ENCODE data around the gene HVCN1.
"Not testable (repeated sequence)": the region's sequence is repeated elsewhere in the genome, so short reads cannot be mapped to it uniquely, and the experiment has no call there.

The HVCN1 gene

DNA sequence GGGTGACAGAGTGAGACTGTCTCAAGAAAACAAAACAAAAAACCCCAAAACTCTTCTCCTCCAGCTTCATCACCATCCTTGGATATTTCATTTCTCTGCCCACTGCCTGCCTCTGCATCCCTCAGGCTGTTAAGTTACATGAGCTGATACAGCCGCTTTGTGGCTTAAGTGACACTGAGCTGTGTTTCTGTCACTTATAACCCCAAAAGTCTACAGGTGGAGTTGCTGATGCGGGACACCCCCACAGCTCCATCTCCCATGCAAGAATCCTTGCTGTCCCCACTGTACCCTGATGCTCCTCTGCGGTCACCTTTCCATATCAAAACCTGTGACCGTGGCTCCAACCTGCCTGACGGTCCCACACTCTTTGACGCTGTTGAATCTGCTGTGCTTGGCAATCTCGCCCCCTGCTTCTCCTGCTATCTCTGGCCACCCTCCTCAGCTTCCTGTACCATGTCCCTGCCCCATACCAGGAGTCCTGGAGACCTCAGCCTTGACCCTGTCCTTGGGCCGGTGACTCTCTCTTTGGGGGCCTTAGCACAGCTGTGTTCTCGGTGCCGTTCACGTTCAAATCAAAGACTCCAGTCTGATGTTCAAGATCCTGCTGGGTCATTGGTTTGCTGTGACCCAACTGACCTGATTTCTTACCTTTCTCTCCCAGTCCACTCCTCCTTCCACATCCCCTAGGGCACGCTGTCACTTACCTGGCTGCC is 20.3 kb downstream of the HVCN1 start:
- DNase-seq (ENCODE audit: low read depth), result no peak

DNA sequence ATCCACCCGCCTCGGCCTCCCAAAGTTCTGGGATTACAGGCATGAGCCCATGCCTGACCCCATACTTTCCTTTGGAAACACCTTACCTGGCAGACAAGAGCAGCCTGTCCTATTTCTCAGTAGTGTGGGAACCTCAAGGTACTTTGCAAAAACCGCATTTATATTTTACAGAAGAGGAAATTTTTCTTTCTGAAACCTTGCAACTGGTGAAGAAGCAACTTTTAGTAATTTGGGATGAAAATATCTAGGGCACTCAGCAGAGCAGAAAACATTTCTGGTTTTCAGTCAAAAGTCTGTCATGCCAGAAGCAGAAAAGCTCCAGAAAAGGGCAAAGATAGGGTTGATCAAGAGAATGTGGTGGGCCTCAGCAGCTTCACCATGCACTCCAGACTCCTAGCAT is 21.2 kb downstream of the HVCN1 start:
- no peak for DNase-seq (ENCODE audit: low read depth)

- no peak for DNase-seq (ENCODE audit: low read depth)
Measured at GRCh38 chr12:110666892-110667291, 22.0 kb downstream of the HVCN1 start.

DNA sequence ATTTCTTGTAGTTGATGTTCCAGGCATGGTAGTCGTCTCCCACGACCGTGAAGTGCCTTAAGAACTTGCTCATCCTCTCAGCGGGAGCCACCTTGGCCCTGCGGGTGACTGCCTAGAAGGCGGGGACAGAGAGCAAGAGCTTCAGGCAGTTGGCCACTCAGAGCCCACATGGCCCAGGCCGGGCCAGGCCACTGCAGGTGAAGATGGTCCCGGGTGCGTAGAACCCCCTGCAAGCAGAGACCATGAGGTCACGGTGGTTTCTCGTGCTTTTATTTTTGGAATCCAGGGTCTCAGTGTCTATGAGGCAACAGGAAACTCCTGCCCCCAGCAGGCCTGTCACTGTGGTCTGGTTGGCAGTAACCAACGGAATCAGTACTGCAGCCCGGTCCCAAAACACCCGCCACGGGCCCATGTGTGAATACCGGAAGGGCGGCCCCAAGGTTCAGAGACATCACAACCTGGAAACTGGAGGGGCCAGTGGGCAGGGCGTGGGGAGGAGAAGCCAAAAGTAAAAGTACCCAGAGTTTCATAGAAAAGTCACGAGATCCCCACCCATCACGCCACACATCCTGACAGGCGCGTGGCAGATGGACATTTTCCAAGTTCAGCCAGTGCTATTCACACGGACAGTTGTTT is 27.5 kb downstream of the HVCN1 start:
- DNase-seq (ENCODE audit: low read depth), result no peak

GRCh38 chr12:110658878-110659277 is 30.0 kb downstream of the HVCN1 start:
- DNase-seq (ENCODE audit: low read depth), result no peak

GRCh38 chr12:110658242-110658641 is 30.7 kb downstream of the HVCN1 start:
- no peak for DNase-seq (ENCODE audit: low read depth)

DNA sequence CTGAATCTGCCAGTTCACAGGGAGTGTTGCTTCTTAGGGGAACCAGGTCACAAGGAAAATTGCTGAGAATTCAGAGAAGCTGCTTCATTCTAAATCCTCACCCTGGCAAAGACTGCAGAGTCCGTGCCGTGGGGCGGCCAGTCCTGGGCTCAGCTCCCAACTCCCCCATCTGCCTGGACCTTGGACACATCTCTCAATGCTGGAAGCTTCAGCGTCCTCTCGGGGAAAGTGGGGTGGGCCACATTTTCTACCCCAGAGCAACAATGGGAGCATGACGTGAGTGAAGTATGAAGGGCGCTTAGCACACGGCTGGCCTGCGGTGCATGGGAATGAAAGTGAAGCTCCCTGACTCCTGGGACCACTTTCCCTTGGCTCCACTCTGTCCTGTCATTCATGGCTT is 31.2 kb downstream of the HVCN1 start:
- no peak for DNase-seq (ENCODE audit: low read depth)

DNA sequence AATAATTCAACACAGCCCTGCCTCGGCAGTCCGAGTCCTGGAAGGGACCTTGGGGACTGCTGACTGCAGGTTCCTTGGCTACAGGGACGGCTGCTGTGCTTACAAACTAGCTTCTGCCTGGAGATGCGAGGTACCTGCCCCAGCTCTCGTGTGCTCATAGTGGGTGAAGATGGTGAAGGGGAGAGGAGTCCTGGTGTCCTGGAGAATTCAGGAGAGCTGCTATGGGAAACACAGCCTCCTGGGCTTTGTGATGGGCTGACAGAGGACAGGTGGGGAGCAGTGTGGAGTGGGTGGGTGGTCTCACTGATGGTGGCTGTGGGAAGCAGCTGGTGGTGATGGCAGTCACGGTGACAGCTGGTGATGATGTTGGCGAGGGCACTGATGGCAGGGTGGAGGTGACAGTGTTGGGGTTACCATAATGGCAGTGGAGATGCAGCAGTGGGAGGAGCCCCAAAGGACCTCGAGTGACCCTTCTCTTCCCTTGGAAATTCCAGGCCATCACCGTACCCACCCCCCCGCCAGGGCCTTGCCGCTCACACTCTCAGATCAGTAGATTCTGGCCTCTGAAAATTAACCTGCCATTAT is 32.8 kb downstream of the HVCN1 start:
- DNase-seq (ENCODE audit: low read depth), result no peak

GRCh38 chr12:110654238-110654637 is 34.7 kb downstream of the HVCN1 start:
- DNase-seq (ENCODE audit: low read depth), result not testable (repeated sequence)

DNA sequence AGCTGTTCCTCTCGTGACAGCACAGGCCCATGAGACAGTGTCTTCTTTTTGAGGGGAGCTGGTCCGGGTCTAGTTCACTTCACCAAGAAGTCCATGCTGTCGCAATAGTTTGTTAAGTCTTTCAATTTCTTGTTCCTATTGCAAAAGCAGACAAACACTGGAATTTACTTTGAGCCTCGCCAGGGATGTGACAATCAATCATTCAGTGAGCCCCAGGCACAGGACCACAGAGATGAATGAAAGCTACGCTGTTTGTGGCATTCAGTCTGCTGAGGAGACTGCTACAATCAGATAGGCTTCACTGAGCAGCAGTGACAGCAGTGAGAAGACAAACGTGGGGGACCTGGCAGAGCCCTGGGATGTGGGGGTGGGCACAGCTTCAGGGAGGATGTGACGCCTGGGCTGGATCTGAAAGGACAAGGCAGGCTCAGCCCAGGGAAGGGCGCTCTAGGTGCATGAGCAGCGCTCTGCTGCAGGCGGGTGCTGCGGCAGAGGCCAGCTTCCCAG is 39.5 kb downstream of the HVCN1 start:
- DNase-seq (ENCODE audit: low read depth), result no peak

DNA sequence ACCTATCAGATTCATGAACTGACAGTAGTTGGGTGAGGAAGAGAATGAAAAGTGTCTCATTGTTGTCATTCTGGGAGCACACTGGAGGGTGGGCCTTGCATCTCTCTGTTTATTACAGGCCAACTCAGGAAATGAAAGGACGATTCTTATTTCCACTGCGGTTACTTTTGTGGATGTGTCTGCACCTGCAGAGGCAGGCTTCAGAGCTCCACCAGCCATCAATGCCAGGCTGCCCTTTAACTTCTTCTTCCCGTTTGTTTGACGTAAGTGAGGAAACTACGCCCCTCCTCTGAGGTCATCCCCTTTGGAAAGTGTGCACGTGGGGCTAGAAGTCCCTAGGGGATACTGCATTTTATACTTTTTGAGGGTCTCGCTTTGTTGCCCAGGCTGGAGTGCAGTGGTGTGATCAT is 41.3 kb downstream of the HVCN1 start:
- no peak for DNase-seq (ENCODE audit: low read depth)

DNA sequence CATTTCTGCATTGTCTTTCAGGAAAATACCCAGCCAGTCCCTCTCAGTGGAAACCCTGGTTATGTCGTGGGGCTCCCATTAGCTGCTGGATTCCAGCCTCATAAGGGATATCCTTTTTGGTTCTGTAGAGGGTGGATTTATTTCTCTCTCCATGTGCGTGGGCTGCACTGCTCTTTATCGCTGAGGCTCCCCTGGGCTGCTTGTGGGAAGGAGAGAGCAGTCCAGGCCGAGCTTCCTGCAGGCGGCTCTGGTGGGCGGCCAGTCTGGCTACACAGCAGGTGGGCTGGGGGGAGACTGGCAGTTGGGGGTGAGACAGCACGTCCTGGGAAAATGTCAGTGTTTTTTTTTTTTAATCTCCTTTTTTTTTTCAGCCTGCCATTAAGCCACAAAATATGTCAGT is 47.4 kb downstream of the HVCN1 start:
- DNase-seq (ENCODE audit: low read depth), result no peak

DNA sequence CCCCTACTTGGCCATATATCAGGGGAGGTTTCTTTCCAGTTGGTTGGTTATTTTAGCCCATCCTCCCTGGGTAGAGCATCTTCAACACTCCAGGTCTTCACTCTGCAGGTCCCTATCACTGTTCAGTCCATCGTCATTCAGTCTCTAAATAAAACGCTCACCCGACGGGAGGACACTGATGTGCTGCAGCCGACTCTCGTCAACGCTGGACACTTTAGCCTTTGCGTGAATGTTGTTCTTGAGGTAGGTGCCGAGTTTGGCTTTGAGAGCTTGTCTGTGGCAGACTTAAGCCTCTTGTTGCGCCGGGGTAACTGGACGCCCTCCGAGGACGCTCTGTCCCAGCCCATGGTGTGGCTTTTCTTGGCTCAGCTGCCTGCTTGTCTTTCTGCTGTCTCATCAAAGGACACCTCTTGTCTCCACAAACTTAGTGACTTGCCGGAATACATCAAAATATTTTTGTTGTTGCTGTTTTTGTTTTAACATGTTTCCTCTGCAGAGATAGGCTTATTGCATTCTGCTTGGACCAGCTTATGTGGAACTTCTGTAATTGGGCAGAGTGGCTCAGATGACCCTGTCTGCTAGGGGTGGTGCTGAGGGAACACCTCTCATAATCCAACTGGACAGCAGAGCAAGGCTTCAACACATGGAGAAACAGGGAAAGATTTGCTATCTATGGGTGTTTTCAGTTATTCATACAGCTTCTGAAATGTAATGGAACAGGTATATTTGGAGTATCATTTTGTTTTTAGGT is 48.5 kb downstream of the HVCN1 start:
- no peak for DNase-seq (ENCODE audit: low read depth)

DNA sequence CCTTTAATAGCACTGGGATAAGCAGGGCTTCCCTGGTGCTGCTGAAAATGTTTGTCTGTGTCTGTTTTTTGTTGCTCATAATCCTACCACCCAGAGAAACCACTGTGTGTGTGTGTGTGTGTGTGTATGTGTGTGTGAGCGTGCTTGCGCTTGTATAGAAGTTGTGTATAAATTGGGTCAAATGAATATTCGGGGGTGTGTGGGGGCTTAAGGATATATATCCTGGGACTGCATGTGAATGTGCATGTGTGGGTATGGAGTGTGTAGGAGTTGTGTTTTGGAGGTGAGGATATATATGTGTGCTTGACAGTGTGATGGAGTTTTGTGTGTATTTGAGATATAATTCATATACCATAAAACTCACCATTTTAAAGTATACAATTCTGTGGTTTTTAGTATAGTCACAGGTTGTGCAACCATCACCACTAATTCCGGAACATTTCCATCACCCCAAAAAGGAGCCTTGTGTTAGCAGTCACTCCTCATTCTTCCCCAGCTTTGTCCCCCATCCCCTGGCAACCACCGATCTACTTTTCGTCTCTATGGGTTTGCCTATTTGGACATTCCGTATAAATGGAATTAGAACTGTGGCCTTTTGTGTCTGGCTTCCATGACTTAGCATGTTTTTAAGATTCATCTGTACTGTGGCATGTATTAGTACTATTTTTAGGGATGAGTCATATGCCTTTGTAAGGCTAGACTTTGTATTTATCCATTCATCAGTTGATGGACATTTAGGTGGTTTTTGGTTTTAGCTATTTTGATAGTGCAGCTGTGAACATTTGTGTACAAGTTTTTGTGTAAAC is 49.4 kb downstream of the HVCN1 start:
- DNase-seq (ENCODE audit: low read depth), result peak; percentile 3

DNA sequence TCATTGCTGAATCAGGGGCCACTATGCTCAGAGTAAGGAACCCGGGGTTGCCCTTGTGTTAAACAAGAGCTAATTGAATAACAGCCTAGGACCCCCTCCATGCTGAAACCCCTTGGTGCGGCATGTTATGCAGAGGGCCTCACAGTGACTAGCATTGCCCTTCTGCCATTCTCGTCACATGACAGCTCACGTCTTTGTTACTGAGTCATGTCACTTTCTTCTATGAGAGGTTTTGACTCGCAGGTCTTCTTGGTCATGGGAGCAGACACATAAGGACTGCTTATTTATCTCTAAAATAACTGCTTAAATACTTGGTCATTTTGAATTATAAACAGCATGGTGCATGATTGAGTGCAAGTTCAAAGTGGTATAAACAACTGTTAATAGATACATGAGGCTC is 50.1 kb downstream of the HVCN1 start:
- no peak for DNase-seq (ENCODE audit: low read depth)

GRCh38 chr12:110637869-110638441 is 51.0 kb downstream of the HVCN1 start:
- DNase-seq (ENCODE audit: low read depth), result no peak

- DNase-seq (ENCODE audit: low read depth), result no peak
Measured at GRCh38 chr12:110636516-110636915, 52.4 kb downstream of the HVCN1 start.

GRCh38 chr12:110635055-110635454 is 53.9 kb downstream of the HVCN1 start:
- DNase-seq (ENCODE audit: low read depth), result no peak

DNA sequence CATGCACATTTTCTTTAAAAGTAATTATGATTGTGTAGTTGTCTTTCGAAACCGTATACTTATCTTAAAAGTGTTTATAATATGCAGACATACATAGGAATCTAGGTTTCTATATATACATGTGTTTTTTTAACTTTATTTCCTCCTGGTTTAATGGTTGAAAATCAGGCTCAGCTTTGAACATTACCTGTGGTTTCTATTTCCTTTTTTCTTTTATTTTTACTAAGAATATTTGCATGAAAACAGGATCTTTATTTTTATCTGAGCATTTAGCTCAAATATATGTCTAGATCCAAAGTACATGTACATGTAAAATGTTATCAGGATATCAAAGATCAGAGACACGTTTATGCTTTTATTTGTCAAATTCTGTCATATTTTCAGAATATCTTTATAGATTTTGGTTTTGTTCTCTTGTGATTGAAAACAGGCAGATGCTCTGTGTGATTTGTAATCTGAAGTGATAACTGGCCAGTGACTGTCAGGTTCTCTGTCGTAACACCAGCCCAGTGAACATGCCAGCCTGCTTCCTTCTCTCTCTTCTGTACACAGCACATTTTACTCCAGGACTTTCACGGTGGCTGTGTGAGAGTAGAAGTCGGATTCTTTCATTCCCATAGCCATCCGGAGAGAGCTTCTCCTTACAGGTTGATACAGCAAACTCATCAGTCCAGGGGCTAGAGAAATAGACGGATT is 61.3 kb downstream of the HVCN1 start:
- no peak for DNase-seq (ENCODE audit: low read depth)

GRCh38 chr12:110622582-110622981 is 66.3 kb downstream of the HVCN1 start:
- no peak for DNase-seq (ENCODE audit: low read depth)

- no peak for DNase-seq (ENCODE audit: low read depth)
Measured at GRCh38 chr12:110619534-110619953, 69.4 kb downstream of the HVCN1 start.
